Activated CD4-positive, alpha-beta T cell treated with anti-CD3 and anti-CD28 coated beads for 4 hours (primary cell): Measurements from ENCODE around the gene SEMA5A.

Experiments
- DNase-seq, 2 donors: peaks; one replicate each; pipeline ENCODE4 v3.0.0-alpha.2; 2020

Gene SEMA5A

DNA sequence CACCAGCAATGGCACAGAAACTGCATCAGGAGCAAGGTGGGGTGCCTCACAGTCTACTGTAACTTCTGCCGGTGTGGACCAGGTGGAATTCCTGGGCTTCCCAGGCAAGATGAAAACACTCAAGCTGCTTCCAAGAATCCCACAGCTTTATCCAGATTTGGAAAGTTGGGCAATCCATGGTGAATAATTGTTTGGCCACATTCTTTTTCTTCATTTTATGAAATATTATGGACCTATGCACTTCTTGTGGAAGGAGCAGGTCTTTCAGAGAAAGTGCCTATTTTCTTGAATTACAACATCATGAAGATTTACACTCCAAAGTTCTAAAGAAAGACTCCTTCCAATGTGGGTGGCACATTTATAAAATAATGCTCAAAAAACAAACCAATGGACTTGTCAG is 503.6 kb downstream of the SEMA5A start:
- no peak for DNase-seq

DNA sequence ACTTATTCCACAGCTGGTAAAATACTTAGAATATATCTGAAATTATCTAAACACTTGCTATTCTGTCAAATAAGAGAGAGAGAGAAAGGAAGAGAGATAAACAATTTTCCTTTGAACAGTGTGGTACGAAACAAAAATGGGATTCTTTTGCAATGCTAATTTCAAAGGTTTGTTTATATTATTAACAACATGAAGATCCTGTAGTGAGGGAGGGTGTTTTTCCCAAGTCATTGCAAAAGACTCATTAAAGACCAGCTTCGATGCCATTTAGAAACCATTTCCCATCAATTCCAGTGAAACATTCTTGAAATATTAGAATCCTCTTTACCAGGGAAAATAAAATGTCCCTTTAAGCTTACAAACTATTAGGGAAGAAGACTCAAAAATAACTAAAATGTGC is 505.4 kb downstream of the SEMA5A start:
- no peak for DNase-seq

DNA sequence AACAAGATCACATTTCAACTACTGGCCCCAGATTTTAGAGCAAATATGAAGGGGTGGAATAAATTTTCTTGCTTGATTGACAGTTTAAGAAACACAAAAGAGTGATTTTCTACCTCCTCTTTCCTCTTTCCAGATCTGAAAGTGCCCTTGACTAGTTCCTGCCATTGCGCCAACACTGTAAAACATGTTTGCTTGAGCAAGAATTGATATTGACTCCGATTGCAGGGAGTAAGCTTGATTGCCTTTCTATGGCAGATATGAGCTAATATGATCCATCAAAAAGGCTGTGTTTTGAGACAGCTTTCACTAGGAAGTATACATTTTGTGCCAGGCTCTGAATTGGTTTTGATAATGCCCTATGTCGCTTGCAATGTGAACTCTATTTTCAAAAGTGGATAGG is 508.8 kb downstream of the SEMA5A start:
- DNase-seq = no peak

DNA sequence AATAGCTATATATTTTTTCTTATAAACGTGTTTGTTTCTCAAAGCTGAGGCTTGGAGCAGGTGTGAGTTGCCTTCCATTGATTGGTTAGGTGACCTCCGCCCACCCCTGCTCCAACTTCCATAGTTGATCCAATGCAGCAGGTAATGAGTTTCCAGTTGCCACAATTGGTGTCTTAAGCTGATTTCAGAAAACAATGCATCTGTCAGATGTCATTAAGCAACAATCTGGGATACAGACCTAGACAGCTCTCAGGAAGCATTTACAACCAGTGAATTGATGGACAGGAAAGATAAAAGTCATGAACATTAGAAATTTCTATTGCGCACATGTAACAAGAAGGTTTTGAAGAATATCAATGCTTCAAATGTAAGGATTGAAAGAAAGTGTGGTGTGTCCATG is 510.5 kb downstream of the SEMA5A start:
- no peak for DNase-seq

DNA sequence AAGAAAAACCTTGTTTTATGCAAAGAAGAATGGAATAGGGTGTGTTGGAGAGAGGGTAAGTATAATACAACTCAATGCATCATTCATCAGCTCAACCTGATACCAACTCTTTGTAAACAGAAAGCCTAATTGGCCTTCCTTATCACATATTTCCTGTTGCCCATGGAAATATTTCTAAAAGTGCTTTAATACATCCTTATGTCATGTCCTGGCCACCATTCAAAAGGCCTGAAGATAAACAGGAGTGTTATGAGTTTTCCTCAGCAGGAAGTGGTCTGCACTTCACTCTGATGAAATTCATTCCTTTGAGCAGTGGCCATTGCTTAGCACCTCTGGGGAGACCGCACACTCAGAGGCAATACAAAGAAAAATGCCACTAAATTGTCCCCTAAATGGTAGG is 511.2 kb downstream of the SEMA5A start:
- no peak for DNase-seq

DNA sequence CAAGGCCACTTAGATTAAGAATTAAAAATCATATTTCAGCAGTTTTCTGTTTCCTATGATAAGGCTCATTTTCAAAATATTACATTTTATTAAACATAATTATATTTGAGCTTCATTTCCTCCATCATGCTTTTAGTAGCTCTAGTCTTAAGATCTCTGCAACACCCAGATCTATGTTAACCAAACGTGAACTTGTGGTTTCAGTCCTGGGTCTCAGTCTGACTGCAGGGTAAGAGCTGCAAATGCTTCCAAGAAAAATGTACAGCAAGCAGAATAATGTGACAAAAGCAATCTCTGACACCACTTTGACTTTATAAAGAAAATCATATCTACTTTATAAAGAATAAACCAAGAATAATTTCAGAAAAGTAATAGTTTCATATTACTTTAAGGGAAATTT is 512.4 kb downstream of the SEMA5A start:
- no peak for DNase-seq

DNA sequence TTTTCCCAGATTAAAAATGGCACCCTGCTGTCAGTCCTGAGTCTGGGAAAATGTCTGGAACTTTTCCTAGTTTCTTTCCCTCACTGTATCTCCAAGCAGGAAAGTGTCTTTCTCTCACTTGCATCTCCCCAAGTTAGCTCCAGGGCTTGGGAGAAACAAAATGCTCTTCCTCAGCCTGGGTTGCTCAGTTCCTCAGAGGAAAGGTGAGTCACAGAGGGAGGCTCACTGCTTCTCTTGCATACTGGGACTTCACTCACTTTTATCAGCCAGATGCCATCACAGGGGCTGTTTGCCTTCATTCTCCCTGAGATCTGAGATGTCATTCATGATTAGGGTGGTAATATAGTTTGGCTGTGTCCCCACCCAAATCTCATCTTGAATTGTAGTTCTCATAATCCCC is 519.9 kb downstream of the SEMA5A start:
- no peak for DNase-seq

DNA sequence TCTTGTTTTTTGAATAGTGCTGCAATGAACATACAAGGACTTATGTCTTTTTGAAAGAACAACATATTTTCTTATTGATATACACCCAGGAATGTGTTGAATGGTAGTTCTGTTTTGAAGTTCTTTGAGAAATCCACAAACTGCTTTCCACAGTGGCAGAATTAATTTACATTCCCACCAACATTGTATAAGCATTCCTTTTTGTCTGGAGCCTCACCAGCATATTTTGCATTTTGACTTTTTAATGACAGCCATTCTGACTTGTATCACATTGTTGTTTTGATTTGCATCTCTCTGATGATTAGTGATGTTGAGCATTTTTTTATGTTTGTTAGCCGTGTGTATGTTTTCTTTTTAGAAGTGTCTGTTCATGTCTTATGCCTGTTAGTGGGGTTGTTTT is 524.9 kb downstream of the SEMA5A start:
- DNase-seq = no peak

DNA sequence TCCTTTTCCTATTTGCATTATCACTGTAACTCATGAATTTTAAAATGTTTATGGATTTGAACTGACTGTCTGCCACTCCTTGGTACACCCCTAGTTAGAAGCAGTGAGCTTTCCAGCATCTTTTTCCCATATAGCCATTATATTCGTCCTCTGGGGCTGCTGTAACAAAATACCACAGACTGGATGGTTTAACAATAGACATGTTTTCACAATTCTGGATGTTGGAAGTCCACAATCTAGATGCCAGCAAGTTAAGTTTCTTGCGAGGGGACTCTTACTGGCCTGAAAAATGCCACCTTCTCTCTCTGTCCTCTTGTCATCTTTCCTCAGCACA is 530.0 kb downstream of the SEMA5A start:
- DNase-seq = no peak

DNA sequence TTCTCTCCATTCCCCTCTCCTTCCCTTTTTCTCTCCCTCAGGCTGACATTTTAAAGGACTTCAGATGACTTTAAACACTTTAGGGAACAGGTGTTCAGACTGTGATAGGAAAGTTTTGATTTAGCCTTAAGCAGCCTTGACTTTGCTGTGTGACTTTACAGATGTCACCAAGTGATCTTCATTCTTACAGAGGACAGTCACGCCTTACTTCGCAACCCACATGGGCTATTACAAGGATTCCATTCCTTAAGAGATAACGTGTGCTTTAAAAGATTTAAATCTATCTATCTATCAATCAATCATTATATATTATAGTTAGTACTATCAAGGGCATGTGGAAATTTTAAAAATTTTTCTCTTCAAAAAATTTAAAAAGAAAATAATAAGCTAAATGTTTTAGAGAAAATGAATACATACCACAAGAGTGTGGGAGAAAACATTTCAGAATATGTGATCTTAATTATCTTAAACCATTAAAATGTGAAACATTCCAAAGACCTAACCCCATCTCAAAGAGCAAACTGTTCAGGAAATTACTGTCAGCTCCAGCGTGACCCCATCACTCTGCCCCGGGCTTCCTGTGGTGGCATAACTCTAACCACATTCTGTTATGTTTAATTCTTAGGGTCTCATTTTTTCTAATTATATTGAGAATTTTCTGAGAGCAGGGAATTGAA is 530.5 kb downstream of the SEMA5A start:
- DNase-seq = no peak

DNA sequence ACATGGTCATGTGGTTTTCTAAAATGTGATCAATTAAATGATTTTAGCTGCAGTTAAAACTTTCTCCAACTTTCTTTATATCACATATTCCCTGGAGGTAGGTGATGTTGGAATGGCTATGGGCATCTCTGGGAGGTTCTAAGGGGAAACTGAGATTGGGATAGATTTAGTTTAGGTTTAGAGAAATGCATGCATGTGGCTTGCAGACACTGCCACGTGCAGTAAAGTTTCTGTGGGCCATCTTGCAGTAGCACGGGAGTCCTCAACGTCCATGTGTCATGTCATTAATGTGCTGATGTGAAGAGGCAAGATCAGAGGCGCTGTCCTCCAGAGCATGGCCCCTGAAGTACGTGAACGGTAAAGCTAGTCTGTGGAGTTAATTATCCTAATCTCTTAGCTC is 532.7 kb downstream of the SEMA5A start:
- DNase-seq = no peak

DNA sequence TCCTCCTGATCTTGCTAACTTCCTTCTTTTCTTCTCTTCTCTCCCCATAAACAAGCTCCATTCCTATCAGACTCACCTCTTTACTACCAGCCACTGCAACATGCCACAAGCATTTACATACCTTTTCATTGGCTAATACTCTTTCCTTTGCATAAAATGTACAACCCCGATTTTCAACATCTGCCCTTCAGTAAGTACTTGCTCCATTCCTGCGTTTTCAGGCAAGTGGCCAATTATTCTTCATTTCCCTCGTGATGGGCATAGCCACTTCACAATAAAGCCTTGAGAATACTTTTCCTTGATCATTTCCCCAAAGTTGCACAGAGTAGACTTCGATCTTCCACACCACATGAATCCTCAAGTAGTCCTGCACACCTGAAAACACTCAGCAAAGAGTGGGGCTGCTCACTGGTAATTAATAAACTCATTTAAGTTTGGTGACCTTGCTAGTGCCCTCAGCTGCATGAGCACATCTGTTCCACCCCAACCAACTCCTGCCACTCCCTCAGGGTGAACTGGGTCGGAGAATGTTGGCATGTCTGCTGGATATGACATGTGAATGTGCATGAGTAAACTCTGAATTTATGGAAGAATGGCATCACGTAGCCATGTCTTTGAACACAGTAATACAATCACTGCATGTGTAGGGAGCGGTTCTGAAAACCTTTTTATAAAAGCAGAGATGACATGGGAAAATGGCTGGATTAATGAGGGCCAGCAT is 535.8 kb downstream of the SEMA5A start:
- no peak for DNase-seq

DNA sequence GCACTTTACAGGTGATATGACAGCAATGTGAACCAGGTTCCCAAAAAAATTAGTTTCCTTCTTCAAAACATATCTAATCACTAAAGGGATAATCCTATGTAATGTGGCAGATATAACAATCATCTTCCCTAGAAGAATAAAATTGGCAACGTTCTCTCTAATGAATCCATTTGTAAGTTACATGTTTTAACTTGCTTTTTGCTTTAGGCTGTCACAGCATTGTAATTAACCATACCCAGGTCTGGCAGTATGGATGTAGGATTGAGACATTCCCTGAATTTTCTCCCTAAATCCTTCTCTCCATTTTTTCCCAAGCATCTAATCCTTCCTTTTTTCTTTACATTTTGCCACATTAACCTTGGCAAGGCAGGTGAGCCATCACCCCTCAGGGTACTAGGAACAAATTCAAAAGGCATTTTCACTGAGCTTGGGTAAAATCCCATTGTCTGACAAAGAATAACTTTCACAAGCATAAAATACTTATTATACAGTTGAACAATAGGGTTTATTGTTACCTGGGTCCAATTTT is 548.3 kb downstream of the SEMA5A start:
- no peak for DNase-seq

DNA sequence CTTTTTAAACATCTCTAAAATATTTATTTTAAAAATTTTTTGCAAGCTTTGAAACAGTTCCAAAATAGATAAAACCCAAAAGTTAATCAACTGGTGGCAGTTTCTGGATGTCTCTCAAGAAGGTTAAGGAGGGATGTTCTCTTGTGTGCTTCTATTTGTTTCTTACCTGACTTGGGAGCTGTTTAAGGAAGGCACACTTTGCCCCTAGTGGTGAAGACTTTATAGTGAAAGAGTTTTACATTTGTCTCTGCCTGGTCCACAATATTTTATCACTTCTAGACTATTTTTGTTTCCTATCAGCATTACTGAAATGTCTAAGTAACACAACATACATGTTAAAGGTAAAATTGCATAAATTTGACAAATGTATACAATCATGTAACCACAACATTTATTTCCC is 552.8 kb downstream of the SEMA5A start:
- no peak for DNase-seq
